Esophagus squamous epithelium (tissue), 4 donors: Measurements from ENCODE around the gene KIR2DL3.

Experiments used
- POLR2A ChIP-seq, 4 donors: fragments of 450-650 bp; IDR thresholded peaks; one replicate each; pipeline ENCODE4 v1.6.1; 2017; ENCODE audit warnings: antibody characterized with exemption in 4 of 4, mild to moderate bottlenecking in 4 of 4, moderate library complexity in 3 of 4
- TF ChIP-seq, protein P1 (sequence below), 6 experiments: fragments of 450-650 bp in 4 of 6; fragments of 200-600 bp in 2 of 6; sonication (generic) in 2 of 6; IDR thresholded peaks; one replicate each; pipeline ENCODE4 v1.5.1; 2016 to 2019; ENCODE audit warnings: antibody characterized with exemption in 6 of 6, mild to moderate bottlenecking in 4 of 6, moderate library complexity in 4 of 6

DNA sequence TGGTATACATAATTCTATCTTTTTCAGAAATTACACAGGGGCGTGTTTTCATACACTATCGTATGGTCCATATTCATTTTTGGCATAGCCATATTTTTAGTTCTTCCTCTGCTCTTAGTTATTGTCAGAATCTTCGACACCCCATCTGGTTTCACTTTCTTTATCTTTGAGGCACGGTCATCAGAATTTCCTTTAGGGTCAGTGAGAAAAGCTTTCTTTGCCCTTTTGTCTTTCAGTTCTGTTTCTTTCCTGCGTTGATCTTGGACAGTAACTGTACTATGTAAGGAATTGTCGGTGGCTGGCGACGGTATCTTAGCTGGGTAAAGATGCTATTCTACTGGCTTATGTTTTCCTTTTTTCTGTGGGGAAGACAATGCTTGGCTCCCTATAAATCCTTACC, 54.5 kb downstream of the KIR2DL3 start:
- TF ChIP-seq, protein P1, sequence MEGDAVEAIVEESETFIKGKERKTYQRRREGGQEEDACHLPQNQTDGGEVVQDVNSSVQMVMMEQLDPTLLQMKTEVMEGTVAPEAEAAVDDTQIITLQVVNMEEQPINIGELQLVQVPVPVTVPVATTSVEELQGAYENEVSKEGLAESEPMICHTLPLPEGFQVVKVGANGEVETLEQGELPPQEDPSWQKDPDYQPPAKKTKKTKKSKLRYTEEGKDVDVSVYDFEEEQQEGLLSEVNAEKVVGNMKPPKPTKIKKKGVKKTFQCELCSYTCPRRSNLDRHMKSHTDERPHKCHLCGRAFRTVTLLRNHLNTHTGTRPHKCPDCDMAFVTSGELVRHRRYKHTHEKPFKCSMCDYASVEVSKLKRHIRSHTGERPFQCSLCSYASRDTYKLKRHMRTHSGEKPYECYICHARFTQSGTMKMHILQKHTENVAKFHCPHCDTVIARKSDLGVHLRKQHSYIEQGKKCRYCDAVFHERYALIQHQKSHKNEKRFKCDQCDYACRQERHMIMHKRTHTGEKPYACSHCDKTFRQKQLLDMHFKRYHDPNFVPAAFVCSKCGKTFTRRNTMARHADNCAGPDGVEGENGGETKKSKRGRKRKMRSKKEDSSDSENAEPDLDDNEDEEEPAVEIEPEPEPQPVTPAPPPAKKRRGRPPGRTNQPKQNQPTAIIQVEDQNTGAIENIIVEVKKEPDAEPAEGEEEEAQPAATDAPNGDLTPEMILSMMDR (IDR thresholded peaks at IDR 0.05), result no peak
- TF ChIP-seq POLR2A (IDR thresholded peaks at IDR 0.05), result no peak
